Suprapubic skin (tissue), 4 donors: ENCODE results near the gene WDR1. TPM values are rescaled to one million over a fixed set of nuclear protein-coding genes. Genes with fewer than 3 reads are reported as not detected.

Experiments
- DNase-seq, 2 donors: peaks; one replicate each; pipeline ENCODE4 v3.0.0-alpha.2; 2019; ENCODE audit warnings: low spot score in 2 of 2
- H3K27ac ChIP-seq: fragments of 200-600 bp; sonication (generic); one replicate; pipeline ENCODE4 v1.5.1; 2019
- H3K27me3 ChIP-seq: fragments of 200-600 bp; sonication (generic); one replicate; pipeline ENCODE4 v1.5.1; 2019
- H3K36me3 ChIP-seq: fragments of 200-600 bp; sonication (generic); one replicate; pipeline ENCODE4 v1.5.1; 2019
- H3K4me1 ChIP-seq: fragments of 200-600 bp; sonication (generic); one replicate; pipeline ENCODE4 v1.5.1; 2019
- H3K4me3 ChIP-seq: fragments of 200-600 bp; sonication (generic); one replicate; pipeline ENCODE4 v1.5.1; 2019; ENCODE audit warnings: mild to moderate bottlenecking
- H3K9me3 ChIP-seq: fragments of 200-600 bp; sonication (generic); one replicate; pipeline ENCODE4 v1.5.1; 2019
- CTCF ChIP-seq, 2 donors: fragments of 200-600 bp in 1 of 2; fragments of 450-650 bp in 1 of 2; sonication (generic) in 1 of 2; IDR thresholded peaks; one replicate each; pipeline ENCODE4 v1.5.1; 2016 to 2019; ENCODE audit warnings: antibody characterized with exemption in 2 of 2, mild to moderate bottlenecking in 1 of 2, moderate library complexity in 1 of 2
- EP300 ChIP-seq: sonication (generic); formaldehyde crosslinking; IDR thresholded peaks from one replicate; pipeline ENCODE4 v1.6.1; 2017; ENCODE audit warnings: antibody characterized with exemption
- POLR2A ChIP-seq, 2 donors: fragments of 450-650 bp; IDR thresholded peaks; one replicate each; pipeline ENCODE4 v1.6.1; 2017; ENCODE audit warnings: antibody characterized with exemption in 2 of 2, mild to moderate bottlenecking in 2 of 2, moderate library complexity in 2 of 2
- POLR2AphosphoS5 ChIP-seq, 3 donors: sonication (generic); formaldehyde crosslinking; IDR thresholded peaks; one replicate each; pipeline ENCODE4 v1.6.1; 2017; ENCODE audit warnings: antibody characterized with exemption in 3 of 3
- WGBS: methylation state at CpG from one replicate; pipeline ENCODE4 v1.1.5; 2018; 5-methylcytosine and 5-hydroxymethylcytosine counted together
- total RNA-seq, 4 donors: library from RNA; depleted of rRNA; stranded (reverse); fragments of >200 nt; gene quantifications; one replicate each; pipeline ENCODE4 v1.1.0, GENCODE V29; 2016

The WDR1 gene
- total RNA-seq, 4 donors from 2014 or later: 113 to 126 (median 117) TPM

DNA sequence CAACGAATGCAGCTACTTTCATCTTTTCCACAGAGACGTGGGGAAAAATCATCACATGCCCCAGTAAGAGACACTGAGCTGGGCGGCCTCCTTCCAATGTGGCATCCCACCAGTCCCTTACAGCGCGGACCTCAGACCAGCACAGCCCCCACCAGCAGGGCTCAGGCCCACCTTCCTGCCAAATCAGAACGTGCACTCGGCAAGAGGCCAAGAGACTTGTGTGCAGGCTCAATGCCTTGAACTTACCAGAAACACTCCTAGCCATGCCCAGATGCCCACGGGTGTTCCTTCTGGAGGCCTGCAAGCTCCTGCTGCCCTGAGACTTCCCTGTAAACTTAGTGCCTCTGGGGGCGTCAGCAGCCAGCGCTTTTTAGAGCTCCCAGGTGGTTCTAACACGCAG lies 31.2 kb downstream of the WDR1 start:
- no peak overlapping the region for H3K4me3 ChIP-seq
- TF ChIP-seq POLR2A (IDR thresholded peaks at IDR 0.05) (no peak), CTCF (IDR thresholded peaks at IDR 0.05) (no peak), POLR2AphosphoS5 (IDR thresholded peaks at IDR 0.05) (no peak), EP300 (no peak)
- H3K9me3 ChIP-seq: no peaks in the 10 kb centered on the region
- no peaks in the 10 kb centered on the region for H3K27me3 ChIP-seq
- peaks cover 94% of the 10 kb centered on the region for H3K36me3 ChIP-seq
- DNase-seq: peak in 1 of 2 donors; percentile 60
- 90% methylated on average over 7 of the region's 11 CpGs for WGBS
- no peak overlapping the region for H3K27ac ChIP-seq
- peaks cover 31% of the 10 kb centered on the region for H3K4me1 ChIP-seq

- Histone ChIP-seq H3K27ac (no peak overlapping the region), H3K4me3 (no peak overlapping the region), H3K27me3 (no peaks in the 10 kb centered on the region), H3K9me3 (no peaks in the 10 kb centered on the region), H3K36me3 (peaks cover 94% of the 10 kb centered on the region), H3K4me1 (peaks cover 28% of the 10 kb centered on the region)
- 100% methylated on average over 3 of the region's 21 CpGs for WGBS
- no peak for TF ChIP-seq EP300
- no peak for TF ChIP-seq POLR2A (IDR thresholded peaks at IDR 0.05)
- TF ChIP-seq CTCF (IDR thresholded peaks at IDR 0.05): no peak
- no peak for TF ChIP-seq POLR2AphosphoS5 (IDR thresholded peaks at IDR 0.05)
- peak in 1 of 2 donors; percentile 37 for DNase-seq
Observed at GRCh38 chr4:10084651-10085358, 31.8 kb downstream of the WDR1 start.

DNA sequence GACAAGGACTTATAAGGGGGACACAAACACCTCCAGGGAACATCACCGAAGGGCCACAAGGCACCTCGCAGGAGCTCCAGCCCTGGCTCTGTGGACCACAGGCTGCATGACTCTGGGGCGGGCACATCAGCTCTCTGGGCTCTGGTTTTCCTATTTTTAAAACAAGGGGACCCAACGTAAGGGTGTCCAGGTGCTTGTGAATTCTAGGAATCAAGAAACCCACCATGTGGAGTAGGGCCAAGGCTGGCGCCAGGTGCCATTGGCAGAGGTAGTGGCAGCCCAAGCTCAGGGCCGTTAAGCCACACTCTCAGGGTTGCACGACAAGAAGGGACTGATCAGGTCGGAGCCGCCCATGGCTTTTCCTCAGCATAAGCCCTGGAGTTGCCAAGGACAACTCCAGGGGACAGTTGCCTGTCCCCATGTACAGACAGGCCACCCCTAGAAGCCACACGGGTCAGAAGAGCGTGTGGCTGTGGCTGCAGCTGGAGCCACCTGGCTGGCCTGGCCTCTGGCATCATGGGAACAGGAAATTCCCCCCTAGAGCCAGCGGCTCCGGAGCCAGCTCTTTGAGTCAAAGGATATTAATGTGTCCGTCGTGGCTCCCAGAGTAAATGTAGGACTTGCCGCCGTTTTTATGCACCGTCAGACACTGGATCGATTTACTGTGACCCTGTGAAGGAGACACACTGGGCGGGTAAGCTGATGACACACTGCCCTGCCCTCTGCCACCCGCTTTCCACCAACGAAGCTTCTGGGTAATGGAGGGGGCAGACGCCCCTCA lies 32.5 kb downstream of the WDR1 start:
- H3K27ac ChIP-seq: no peak overlapping the region
- peaks cover 21% of the 10 kb centered on the region for H3K4me1 ChIP-seq
- peak; percentile 55 to 63 for DNase-seq
- H3K27me3 ChIP-seq: no peaks in the 10 kb centered on the region
- peaks cover 96% of the 10 kb centered on the region for H3K36me3 ChIP-seq
- H3K9me3 ChIP-seq: no peaks in the 10 kb centered on the region
- no peak for TF ChIP-seq POLR2AphosphoS5 (IDR thresholded peaks at IDR 0.05)
- no peak for TF ChIP-seq POLR2A (IDR thresholded peaks at IDR 0.05)
- TF ChIP-seq EP300: no peak
- TF ChIP-seq CTCF (IDR thresholded peaks at IDR 0.05): no peak
- 77% methylated on average over 21 of the region's 23 CpGs for WGBS
- no peak overlapping the region for H3K4me3 ChIP-seq

DNA sequence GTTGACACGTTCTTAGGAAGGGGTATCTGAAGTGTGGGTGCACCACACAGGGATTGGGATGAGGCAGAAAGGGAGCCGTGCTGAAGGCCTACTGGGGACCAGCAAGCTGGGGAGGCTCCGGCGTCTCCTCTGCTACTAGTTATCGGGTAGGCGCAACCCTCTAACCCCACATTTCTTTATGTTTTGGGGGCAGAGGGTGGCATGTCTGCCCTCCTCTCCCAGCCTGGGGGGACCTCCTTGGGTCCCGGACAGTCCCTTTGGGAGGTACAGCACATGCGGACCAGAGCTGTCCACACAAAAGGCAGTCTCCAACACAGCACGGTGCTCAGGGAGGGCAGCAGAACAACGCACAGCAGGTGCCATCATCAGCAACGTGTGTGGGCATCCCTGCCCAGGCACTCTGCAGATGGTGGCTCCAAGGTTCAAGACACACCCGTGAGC lies 33.2 kb downstream of the WDR1 start:
- 89% methylated on average over 8 of the region's 12 CpGs for WGBS
- H3K36me3 ChIP-seq: peaks cover 100% of the 10 kb centered on the region
- H3K27ac ChIP-seq: no peak overlapping the region
- no peaks in the 10 kb centered on the region for H3K9me3 ChIP-seq
- peaks cover 14% of the 10 kb centered on the region for H3K4me1 ChIP-seq
- TF ChIP-seq CTCF (IDR thresholded peaks at IDR 0.05) (no peak), EP300 (no peak), POLR2AphosphoS5 (IDR thresholded peaks at IDR 0.05) (no peak), POLR2A (IDR thresholded peaks at IDR 0.05) (no peak)
- no peak overlapping the region for H3K4me3 ChIP-seq
- no peaks in the 10 kb centered on the region for H3K27me3 ChIP-seq
- DNase-seq: peak; percentile 46 to 62
